Activated CD8-positive, alpha-beta memory T cell treated with anti-CD3 and anti-CD28 coated beads, Interleukin-2, amount 50 U/mL, for 1 hour (primary cell): ENCODE measurements around the gene HOXB9.

ENCODE experiments used
- DNase-seq: peaks from one replicate; pipeline ENCODE4 v3.0.0-alpha.2; 2020; ENCODE audit errors: extremely low read depth

Gene HOXB9

GRCh38 chr17:48597528-48597777 lies 28.7 kb downstream of the HOXB9 start:
- DNase-seq, result no peak

- DNase-seq, result no peak
These were observed 29.2 kb downstream of the HOXB9 start for GRCh38 chr17:48596735-48597527.

GRCh38 chr17:48596000-48596734 lies 30.0 kb downstream of the HOXB9 start:
- no peak for DNase-seq

- no peak for DNase-seq
These were observed 30.7 kb downstream of the HOXB9 start for GRCh38 chr17:48595278-48595999.

GRCh38 chr17:48594538-48595277 lies 31.4 kb downstream of the HOXB9 start:
- DNase-seq, result no peak

GRCh38 chr17:48593840-48594537 lies 32.2 kb downstream of the HOXB9 start:
- no peak for DNase-seq

GRCh38 chr17:48593126-48593829 lies 32.9 kb downstream of the HOXB9 start, which contains the start of gene HOXB5:
Gene HOXB5, minus strand, starts transcription at chr17:48593779. Its CDS starts 97 bp downstream, at chr17:48593682.
- DNase-seq, result no peak

- no peak for DNase-seq
These were observed 33.6 kb downstream of the HOXB9 start for GRCh38 chr17:48592577-48592976.

- DNase-seq, result no peak
These were observed 34.1 kb downstream of the HOXB9 start for GRCh38 chr17:48592057-48592514.

GRCh38 chr17:48591255-48592056 lies 34.7 kb downstream of the HOXB9 start:
- no peak for DNase-seq

GRCh38 chr17:48590607-48591161 lies 35.5 kb downstream of the HOXB9 start:
- DNase-seq, result no peak

- no peak for DNase-seq
These were observed 36.1 kb downstream of the HOXB9 start, which contains the start of gene HOXB3 for GRCh38 chr17:48589831-48590606. Gene HOXB3, minus strand, starts transcription at chr17:48590241. Its CDS starts 37,767 bp downstream, at chr17:48552474.

GRCh38 chr17:48589060-48589830 lies 36.9 kb downstream of the HOXB9 start:
- DNase-seq, result no peak

- DNase-seq, result no peak
These were observed 37.6 kb downstream of the HOXB9 start for GRCh38 chr17:48588528-48588927.

- DNase-seq, result no peak
These were observed 38.1 kb downstream of the HOXB9 start for GRCh38 chr17:48588074-48588415.

- DNase-seq, result no peak
These were observed 38.7 kb downstream of the HOXB9 start for GRCh38 chr17:48587276-48588073.
